Measurements from ENCODE around the gene CRP. TPM values are rescaled to one million over a fixed set of nuclear protein-coding genes. Genes with fewer than 3 reads are reported as not detected.
"Not testable (repeated sequence)": the region's sequence is repeated elsewhere in the genome, so short reads cannot be mapped to it uniquely, and the experiment has no call there.

Gene CRP
- polyA plus RNA-seq, 6 donors from 2014 or later, result not detected

- not testable (repeated sequence) for ATAC-seq (ENCODE audit: low read depth in 2 of 2)
These were observed 8.8 kb upstream of the CRP start for GRCh38 chr1:159723188-159723587.

GRCh38 chr1:159719990-159720389, 5.6 kb upstream of the CRP start:
- Mint-ChIP-seq H3K9me3 (peaks cover 12 to 76% (median 53%) of the 10 kb centered on the region in 7 donors), H3K36me3 (peaks cover 30 to 34% of the 10 kb centered on the region in 2 donors), H3K4me1 (no peaks in the 10 kb centered on the region), H3K4me3 (no peak overlapping the region), H3K27ac (no peak overlapping the region), H3K27me3 (peaks cover 10 to 19% (median 17%) of the 10 kb centered on the region in 3 donors)
- DNase-seq (no peak), ATAC-seq (ENCODE audit: low read depth in 2 of 2) (no peak)

More at GRCh38 chr1:159723188-159723587, 8.8 kb upstream of the CRP start:
- H3K27me3 Mint-ChIP-seq, result peaks cover 12 to 19% (median 17%) of the 10 kb centered on the region in 3 donors
- not testable (repeated sequence) for H3K27ac Mint-ChIP-seq, H3K4me1 Mint-ChIP-seq, H3K4me3 Mint-ChIP-seq, DNase-seq
- peaks cover 30% of the 10 kb centered on the region in 2 donors for H3K36me3 Mint-ChIP-seq
- H3K9me3 Mint-ChIP-seq, result peaks cover 10 to 80% (median 44%) of the 10 kb centered on the region in 7 donors

GRCh38 chr1:159715855-159716254, 1.5 kb upstream of the CRP start:
- Mint-ChIP-seq H3K27ac (peak overlapping the region in 1 of 6 donors; percentile 1), H3K36me3 (peaks cover 16 to 20% of the 10 kb centered on the region in 2 donors), H3K4me3 (no peak overlapping the region), H3K4me1 (no peaks in the 10 kb centered on the region), H3K9me3 (peaks cover 12 to 39% (median 25%) of the 10 kb centered on the region in 7 donors), H3K27me3 (peaks cover 15 to 32% (median 31%) of the 10 kb centered on the region in 3 donors)
- DNase-seq (no peak), ATAC-seq (ENCODE audit: low read depth in 2 of 2) (no peak)

GRCh38 chr1:159712080-159712479, 2.3 kb downstream of the CRP start:
- Mint-ChIP-seq H3K36me3 (peaks cover 0 to 2% of the 10 kb centered on the region in 2 donors), H3K4me1 (no peaks in the 10 kb centered on the region), H3K9me3 (peaks cover 0 to 3% (median 2%) of the 10 kb centered on the region in 7 donors), H3K27ac (peak overlapping the region in 1 of 6 donors; percentile 13), H3K4me3 (no peak overlapping the region), H3K27me3 (peaks cover 5 to 27% (median 15%) of the 10 kb centered on the region in 3 donors)
- ATAC-seq (ENCODE audit: low read depth in 2 of 2) (no peak), DNase-seq (no peak)

GRCh38 chr1:159707472-159708260, 6.7 kb downstream of the CRP start:
- DNase-seq (no peak), ATAC-seq (ENCODE audit: low read depth in 2 of 2) (no peak)
- H3K27me3 Mint-ChIP-seq, result peaks cover 7 to 17% (median 7%) of the 10 kb centered on the region in 3 donors
- H3K27ac Mint-ChIP-seq, result no peak overlapping the region
- no peak overlapping the region for H3K4me3 Mint-ChIP-seq
- no peaks in the 10 kb centered on the region for H3K36me3 Mint-ChIP-seq
- no peaks in the 10 kb centered on the region for H3K9me3 Mint-ChIP-seq
- no peaks in the 10 kb centered on the region for H3K4me1 Mint-ChIP-seq

DNA sequence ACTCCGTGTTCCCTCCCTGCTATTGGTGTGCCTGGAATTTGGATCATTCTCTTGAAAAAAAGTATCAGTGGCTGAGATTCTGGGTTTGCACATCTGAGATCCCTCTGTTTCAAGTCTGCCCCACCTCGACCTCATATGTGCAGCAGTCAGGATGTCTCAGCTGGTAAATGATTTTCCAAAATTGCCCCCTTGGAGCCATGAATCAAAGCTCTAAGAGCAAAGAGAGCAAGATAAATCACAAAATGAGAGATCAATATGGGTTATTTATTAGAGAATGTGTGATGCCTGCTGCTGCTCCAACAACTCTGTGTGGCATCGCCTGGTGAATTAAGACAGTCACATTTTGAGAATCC, 8.5 kb downstream of the CRP start:
- DNase-seq (no peak), ATAC-seq (ENCODE audit: low read depth in 2 of 2) (no peak)
- Mint-ChIP-seq H3K9me3 (no peaks in the 10 kb centered on the region), H3K4me3 (no peak overlapping the region), H3K27ac (no peak overlapping the region), H3K4me1 (no peaks in the 10 kb centered on the region), H3K27me3 (peaks cover 12 to 31% (median 14%) of the 10 kb centered on the region in 3 donors), H3K36me3 (no peaks in the 10 kb centered on the region)

DNA sequence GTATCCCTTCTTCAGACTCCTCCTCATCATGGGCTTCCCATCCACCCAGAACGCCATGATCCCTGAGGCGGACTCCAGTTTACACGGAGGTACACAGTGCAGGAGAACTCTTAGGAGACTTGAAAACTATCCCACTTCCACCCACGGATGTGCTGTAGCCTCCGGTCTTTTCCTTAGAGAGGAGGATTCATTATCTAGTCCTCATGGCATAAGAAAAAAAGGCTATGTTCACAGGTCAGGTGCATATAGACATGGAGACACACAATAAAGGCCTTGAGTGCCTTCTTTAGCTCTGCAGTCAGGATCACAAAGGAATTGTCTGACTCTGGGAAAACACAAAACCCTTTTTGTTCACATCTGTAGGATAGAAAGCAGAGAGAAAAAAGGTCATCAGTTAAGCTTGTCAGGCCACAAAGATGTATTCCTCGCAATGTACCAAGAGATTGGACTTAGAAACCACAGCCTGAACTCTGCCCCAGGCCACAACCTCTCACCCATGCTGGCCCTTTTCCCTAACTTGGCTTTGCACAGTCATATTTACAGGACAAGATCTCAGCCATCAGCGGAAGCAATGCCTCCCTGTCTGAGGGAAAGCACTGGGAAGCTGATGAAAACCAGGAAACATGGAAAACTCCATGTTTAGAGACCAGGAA, 9.0 kb downstream of the CRP start:
- no peaks in the 10 kb centered on the region for H3K9me3 Mint-ChIP-seq
- ATAC-seq (ENCODE audit: low read depth in 2 of 2) (no peak), DNase-seq (no peak)
- no peaks in the 10 kb centered on the region for H3K36me3 Mint-ChIP-seq
- H3K4me1 Mint-ChIP-seq, result no peaks in the 10 kb centered on the region
- no peak overlapping the region for H3K4me3 Mint-ChIP-seq
- no peak overlapping the region for H3K27ac Mint-ChIP-seq
- H3K27me3 Mint-ChIP-seq, result peaks cover 12 to 35% (median 15%) of the 10 kb centered on the region in 3 donors

DNA sequence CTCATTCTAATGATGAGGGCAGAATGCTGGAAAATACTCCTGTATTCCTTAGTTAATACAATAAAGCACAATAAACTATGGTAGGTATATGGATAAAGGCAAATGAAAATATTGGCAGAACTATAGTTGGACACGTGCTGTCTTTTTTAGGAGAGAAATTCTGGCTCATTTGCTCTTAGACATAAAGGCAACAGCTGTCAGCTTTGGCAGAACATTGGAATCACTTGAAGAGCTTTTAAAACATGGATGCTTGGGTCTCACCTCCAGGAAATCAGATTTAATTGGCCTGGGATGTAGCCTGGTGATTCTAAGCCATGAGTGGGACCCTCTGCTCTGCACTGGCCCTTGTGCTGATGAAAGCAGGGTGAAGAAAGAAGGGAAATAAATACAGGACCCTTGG, 9.9 kb downstream of the CRP start:
- DNase-seq (no peak), ATAC-seq (ENCODE audit: low read depth in 2 of 2) (no peak)
- Mint-ChIP-seq H3K4me3 (no peak overlapping the region), H3K4me1 (no peaks in the 10 kb centered on the region), H3K9me3 (no peaks in the 10 kb centered on the region), H3K36me3 (no peaks in the 10 kb centered on the region), H3K27ac (no peak overlapping the region), H3K27me3 (peaks cover 12 to 43% (median 15%) of the 10 kb centered on the region in 3 donors)

DNA sequence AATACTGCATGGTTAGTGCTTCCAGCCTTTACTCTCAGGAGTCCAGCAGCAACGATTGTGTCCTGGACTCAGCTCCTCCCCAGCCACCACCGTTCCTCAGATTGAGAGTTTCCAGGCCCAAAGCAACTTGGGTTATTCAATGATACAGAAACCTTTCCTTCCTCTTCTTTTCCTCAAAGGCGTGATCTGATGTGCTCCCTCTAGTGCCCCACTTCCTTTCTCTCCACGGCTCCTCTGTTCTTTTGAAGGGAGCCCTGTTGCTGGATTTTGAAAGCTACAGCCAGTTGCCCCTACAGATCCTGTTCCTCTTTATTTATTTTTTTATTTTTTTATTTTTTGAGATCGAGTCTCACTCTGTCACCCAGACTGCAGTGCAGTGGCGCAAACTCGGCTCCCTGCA, 14.1 kb downstream of the CRP start:
- ATAC-seq (ENCODE audit: low read depth in 2 of 2) (no peak), DNase-seq (no peak)
- Mint-ChIP-seq H3K36me3 (no peaks in the 10 kb centered on the region), H3K27ac (no peak overlapping the region), H3K27me3 (peaks cover 12 to 61% (median 15%) of the 10 kb centered on the region in 3 donors), H3K4me1 (no peaks in the 10 kb centered on the region), H3K9me3 (no peaks in the 10 kb centered on the region), H3K4me3 (no peak overlapping the region)

GRCh38 chr1:159699653-159700052, 14.7 kb downstream of the CRP start:
- no peaks in the 10 kb centered on the region for H3K4me1 Mint-ChIP-seq
- no peaks in the 10 kb centered on the region for H3K9me3 Mint-ChIP-seq

DNA sequence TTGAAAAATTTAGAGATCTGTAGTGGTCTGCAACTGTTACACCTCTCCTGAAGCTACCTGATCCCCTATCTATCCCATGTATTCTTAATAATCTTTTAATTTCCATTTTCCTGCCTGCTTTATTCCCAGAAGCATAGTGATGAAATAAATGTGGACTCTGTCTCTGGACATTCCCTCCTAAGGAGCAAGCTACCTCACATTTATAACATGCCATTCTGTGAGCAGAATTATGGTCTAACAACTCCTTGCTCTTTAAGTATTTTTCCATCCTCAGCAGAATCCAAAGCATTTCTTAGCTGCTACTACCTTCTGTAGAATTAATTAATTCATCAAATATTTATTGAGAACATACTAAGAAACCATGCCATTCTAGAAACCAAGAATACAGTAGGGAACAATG, 15.1 kb downstream of the CRP start:
- Mint-ChIP-seq H3K27me3 (peaks cover 15 to 61% (median 20%) of the 10 kb centered on the region in 3 donors), H3K9me3 (no peaks in the 10 kb centered on the region), H3K4me3 (no peak overlapping the region), H3K27ac (no peak overlapping the region), H3K4me1 (no peaks in the 10 kb centered on the region), H3K36me3 (no peaks in the 10 kb centered on the region)
- ATAC-seq (ENCODE audit: low read depth in 2 of 2) (no peak), DNase-seq (no peak)

More at GRCh38 chr1:159699653-159700052, 14.7 kb downstream of the CRP start:
- H3K27me3 Mint-ChIP-seq, result peaks cover 13 to 64% (median 19%) of the 10 kb centered on the region in 3 donors
- no peak for ATAC-seq (ENCODE audit: low read depth in 2 of 2)
- H3K4me3 Mint-ChIP-seq, result no peak overlapping the region
- H3K27ac Mint-ChIP-seq, result no peak overlapping the region
- DNase-seq, result no peak
- no peaks in the 10 kb centered on the region for H3K36me3 Mint-ChIP-seq

- Mint-ChIP-seq H3K4me3 (no peak overlapping the region), H3K36me3 (no peaks in the 10 kb centered on the region), H3K4me1 (no peaks in the 10 kb centered on the region), H3K9me3 (no peaks in the 10 kb centered on the region), H3K27ac (no peak overlapping the region), H3K27me3 (peaks cover 24 to 42% (median 39%) of the 10 kb centered on the region in 3 donors)
- no peak for ATAC-seq (ENCODE audit: low read depth in 2 of 2)
- no peak for DNase-seq
These were observed 26.9 kb downstream of the CRP start for GRCh38 chr1:159687511-159687910.

DNA sequence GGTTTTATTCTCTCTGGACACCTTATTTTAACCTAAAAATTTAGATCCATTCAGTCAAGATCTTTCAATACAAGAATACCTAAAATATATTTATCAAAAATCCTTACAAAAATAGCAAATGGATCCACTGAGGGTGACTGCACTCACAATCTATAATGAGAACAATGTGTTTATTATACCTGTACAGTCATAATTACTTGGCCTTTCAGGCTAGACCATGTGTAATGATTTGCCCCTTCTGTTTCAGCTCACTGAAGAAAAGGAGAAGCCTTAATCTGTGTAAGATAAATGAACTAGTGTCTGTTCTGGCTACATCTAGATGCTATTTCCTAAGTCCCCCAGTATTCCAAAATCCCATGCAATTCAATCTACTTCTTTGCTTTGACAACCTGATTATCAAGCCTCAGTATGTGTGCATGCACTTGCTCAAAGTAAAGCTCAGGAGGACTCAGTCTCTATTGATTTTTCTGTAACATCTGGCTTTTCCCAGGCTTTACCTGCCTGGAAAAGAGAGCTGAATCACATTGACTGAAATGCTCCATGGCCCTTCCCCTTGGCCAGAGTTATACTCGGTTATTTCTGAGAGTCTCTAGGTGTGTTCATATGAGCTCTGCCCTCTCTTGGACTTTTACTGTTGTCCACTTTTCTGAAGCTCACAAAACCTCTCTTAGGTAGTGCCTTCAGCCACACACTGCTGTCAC, 27.6 kb downstream of the CRP start:
- Mint-ChIP-seq H3K4me3 (no peak overlapping the region), H3K27me3 (peaks cover 20 to 34% (median 34%) of the 10 kb centered on the region in 3 donors), H3K27ac (peak overlapping the region in 1 of 6 donors; percentile 36), H3K4me1 (no peaks in the 10 kb centered on the region), H3K9me3 (peaks cover 0 to 2% (median 0%) of the 10 kb centered on the region in 7 donors), H3K36me3 (no peaks in the 10 kb centered on the region)
- ATAC-seq (ENCODE audit: low read depth in 2 of 2) (no peak), DNase-seq (no peak)

All from naive B cell (primary cell).